GM19099 (cell line): ENCODE results near the gene CDC42BPA.

ENCODE experiments used
- POLR2A ChIP-seq: IDR thresholded peaks from 3 replicates; pipeline ENCODE4 v1.6.1; 2011; ENCODE audit warnings: low read depth; ENCODE audit not compliant: insufficient read length; ENCODE audit errors: extremely low read depth

The CDC42BPA gene, protein sequence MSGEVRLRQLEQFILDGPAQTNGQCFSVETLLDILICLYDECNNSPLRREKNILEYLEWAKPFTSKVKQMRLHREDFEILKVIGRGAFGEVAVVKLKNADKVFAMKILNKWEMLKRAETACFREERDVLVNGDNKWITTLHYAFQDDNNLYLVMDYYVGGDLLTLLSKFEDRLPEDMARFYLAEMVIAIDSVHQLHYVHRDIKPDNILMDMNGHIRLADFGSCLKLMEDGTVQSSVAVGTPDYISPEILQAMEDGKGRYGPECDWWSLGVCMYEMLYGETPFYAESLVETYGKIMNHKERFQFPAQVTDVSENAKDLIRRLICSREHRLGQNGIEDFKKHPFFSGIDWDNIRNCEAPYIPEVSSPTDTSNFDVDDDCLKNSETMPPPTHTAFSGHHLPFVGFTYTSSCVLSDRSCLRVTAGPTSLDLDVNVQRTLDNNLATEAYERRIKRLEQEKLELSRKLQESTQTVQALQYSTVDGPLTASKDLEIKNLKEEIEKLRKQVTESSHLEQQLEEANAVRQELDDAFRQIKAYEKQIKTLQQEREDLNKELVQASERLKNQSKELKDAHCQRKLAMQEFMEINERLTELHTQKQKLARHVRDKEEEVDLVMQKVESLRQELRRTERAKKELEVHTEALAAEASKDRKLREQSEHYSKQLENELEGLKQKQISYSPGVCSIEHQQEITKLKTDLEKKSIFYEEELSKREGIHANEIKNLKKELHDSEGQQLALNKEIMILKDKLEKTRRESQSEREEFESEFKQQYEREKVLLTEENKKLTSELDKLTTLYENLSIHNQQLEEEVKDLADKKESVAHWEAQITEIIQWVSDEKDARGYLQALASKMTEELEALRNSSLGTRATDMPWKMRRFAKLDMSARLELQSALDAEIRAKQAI (N-terminal part only)

DNA sequence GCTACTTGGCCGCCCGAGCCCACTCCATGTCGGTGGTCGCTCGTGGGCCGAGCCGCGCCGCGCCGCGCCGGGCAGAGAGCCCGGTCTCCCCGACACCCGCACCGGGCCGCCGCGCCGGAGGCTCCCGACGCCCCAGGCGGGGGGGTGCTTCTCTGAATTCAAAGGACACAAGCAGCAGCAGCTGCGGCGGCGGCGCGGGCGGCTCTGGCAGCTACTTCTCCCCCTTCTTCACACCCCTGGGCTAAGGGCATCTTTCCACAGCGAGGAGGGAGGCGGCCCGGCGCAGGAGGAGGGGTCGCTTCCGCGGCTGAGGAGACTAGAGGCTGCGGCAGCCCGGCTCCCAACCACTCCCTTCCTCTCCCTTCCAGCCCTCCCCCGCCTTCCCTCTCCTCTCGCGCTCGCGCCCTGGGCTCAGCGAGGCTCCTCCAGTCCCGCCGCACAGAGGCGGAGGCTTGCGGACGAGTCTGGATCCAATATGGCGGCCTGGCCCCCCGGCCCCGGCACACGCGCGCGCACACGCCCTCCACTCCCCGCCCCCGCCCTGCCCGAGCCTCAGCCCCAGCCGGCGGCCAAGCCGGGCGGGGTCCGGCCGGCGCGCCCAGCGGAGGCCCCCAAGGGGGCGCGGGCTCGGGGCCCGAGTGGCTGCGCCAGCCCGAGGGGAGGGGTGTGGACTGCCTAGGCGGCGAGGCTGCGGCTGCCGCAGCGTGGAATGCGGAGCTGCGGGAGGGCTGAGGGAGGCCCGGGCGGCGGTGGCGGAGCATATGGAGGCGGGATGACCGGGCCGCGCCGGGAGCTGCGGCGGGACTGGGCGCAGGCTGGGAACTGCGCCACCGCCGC lies at the start of gene CDC42BPA:
TSS of gene CDC42BPA (minus strand) at position 477 of the 837 bp plus-strand sequence. CDS start 1,310 bp downstream, outside the sequence.
- peak; percentile 25 for TF ChIP-seq POLR2A

DNA sequence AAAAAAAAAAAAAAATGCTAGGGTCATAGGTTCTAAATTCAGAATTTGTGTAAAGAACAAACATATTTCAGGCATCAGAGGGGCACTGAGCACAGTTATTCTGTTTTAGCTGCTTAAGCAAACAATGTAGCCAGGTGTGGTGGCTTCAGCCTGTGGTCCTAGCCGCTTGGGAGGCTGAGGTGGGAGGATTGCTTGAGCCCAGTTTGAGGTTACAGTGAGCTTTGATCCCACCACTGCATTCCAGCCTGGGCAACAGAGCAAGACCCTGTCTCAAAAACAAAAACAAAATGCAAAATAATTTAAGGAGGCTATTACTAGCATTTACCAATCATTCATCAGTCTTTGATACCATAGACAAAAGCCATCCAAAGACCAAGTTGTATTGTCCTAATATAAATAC lies 49.7 kb upstream of the CDC42BPA start:
- no peak for TF ChIP-seq POLR2A

DNA sequence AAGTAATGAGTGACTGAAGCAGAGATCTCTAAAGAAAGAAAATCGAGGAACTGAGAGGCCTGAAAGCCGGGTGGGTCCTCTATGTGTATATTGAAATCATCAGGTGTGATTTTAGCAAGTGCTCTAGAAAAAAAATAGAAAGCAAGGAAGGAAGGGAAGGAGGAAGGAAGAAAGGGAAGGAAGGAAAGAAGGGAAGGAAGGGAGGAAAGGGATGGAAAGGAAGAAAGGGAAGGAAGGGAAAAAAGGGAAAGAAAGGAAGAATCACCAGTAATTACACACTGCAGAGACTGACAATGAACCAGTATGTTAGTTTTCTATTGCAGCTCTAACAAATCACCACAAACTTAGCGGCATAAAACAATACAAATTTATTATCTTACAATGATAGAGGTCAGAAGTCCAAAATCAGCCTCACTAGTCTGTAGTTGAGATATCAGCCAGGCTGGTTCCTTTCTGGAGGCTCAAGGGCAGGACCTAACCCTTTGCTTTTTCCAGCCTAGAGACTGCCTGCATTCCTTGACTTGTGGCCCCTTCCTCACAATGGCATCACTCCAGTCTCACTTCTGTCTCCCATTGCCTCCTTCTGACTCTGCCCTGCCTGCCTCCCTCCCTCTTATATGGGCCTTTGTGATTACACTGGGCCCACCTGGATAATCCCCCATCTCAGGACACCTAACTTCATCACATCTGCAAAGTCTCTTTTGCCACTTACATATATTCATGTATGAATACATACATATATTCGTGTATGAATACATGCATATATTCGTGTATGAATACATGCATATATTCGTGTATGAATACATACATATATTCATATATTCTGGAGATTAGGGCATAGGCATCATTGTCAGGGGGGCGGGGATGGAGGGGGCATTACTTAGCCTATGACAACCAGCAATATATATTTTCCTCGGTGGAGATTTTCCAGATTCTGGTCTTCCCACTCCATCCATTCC lies 47.5 kb upstream of the CDC42BPA start:
- no peak for TF ChIP-seq POLR2A

DNA sequence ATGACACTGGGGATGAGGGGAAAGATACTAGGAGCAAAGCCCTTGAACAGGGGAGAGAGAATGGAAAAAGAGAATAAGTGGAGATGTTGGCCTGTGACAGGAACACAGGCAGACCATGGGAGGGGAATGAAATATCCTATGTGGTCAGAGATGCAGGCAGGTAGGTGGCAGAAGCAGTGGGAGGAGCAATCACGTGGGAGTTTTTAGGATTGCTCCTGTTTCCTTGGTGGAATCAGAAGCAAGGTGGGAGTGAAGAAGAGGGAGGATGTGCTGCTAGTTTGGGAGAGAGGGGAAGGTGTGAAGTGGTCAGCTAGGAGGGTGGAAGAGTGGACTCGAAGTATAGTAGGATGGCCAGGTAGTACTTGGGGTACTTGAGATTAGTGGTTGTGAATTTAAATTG lies 46.4 kb upstream of the CDC42BPA start:
- TF ChIP-seq POLR2A, result no peak

DNA sequence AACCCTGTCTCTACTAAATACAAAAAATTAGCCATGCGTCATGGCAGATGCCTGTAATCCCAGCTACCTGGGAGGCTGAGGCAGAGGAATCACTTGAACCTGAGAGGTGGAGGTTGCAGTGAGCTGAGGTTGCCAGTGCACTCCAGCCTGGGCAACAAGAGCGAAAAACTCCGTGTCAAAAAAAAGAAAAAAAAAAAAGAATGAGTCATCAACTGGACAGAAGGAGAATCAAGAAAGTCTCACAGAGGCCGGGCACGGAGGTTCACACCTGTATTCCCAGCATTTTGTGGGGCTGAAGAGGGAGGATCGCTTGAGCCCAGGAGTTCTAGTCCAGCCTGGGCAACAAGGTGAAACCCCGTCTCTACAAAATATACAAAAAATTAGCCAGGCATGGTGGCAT lies 45.5 kb upstream of the CDC42BPA start:
- TF ChIP-seq POLR2A, result no peak

DNA sequence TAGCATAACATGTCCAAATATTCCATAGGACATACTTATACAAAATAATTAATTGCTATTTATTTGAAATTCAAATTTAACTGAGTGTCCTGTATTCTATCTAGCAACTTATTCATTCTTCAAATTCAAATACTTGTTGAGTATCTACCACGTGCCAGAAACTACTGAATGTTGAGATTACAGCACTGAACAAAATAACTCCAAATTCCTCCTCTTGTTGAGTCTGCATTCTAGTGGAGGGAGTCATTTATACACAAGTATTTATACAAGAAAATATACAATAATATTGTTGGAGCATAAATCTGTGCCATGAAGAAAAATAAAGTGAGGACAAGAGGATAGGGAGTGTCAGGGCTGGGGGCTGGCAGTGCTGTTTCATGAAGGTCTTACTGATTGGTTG lies 43.7 kb upstream of the CDC42BPA start:
- no peak for TF ChIP-seq POLR2A

DNA sequence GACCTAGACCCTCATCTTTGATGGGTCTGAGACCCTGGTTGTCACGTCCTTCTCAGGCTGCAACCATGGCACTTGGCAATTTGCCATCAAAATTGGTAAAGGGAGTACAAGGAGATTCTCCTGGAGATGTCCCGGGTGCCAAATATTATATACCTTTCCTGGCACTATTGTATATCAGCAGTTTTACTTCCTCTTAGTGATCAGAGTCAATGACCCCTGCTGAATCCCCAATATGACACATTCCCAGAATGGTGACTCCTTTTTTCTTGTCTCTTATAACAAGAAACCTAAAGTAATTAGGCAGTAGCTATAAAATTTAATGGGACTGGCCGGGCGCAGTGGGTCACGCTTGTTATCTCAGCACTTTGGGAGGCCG lies 39.6 kb upstream of the CDC42BPA start:
- no peak for TF ChIP-seq POLR2A

DNA sequence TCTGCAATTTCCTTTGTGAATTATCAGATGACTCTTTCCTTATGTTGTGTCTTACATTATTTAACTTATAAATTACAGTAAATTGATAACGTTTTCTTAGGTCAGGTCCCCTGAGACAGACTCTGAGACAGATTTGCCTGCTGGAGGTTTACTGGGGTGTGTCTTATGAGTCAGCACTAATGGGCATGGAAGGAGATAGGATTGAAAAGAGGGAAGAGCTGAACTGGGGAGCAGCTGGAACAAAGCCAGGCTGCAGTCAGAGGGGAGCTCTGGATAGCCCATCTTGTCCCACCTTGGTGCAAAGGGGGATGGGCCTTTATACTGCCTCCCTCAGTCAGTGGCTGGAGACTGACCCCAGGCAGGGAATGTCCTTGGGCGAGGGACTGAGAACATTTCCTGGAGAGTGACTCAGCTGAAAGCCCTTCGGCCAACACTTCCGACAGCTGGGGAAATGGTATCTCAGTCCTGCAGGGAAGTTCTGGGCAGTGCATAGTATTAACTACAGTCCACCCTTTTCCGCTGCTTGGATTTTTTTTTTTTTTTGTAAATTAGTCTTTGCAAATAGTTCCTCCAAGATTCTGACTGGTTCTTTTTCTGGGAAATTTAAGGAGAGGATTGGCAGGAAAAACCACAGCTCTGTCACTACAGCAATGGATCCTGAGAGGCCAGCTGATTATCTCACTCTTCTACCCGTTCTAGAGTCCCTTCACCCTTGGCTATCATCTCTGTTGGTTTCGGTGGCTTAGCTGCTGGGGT lies 39.1 kb upstream of the CDC42BPA start:
- no peak for TF ChIP-seq POLR2A

DNA sequence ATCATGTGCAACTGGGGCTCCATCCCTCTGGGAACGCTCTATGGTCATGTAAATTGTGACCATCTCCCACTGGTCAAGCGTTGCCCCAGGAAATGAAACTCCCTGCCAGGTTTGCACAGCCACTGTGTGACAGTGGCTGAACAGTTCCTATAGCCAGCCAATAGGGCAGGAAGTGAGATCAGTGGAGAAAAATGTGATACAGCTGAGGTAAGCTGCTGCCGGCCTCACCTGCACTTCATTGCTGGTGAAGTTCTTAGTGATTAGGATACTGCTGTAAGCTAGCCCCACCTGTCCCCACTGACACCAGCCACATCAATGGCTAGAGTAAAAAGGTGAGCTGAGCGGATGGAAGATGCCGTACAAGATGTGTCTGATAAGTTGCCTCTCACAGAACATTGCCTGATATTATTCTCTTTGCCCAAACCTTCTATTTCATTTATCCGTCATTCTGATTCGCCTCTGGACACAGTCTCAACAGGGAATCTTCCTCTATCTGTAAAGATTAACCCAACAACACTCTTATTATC lies 38.4 kb upstream of the CDC42BPA start:
- TF ChIP-seq POLR2A, result no peak

DNA sequence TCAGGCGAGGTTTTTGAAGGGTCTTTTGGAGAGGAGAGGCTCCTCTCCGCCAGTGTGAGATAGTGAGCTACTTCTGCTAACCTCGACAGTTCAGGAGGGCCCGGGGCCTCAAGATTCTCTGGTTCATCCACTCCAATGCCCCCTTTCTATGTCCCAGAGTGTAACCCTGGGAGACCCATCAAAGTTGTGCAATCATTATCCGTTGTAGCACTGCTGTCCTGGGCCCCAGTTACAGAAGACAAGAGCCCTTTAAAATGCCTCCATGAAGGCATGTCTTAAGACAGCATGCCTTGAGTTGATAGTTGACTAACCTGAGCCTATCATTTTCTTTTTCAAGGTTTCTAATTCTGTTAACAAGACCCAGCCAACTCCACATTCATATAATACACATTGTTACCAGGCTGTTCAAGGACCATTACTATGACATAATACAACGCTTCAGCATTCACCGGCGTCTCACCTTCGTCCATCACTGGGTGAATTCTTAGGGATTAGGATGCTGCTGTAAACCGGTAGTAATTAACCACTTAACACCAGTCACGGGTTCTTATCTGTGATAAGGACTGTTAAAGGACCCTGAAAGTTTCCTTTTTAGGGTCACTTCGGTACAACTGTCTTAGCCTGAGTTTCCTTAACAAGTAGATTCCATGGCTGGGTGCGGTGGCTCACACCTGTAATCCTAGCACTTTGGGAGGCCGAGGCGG lies 37.4 kb upstream of the CDC42BPA start:
- no peak for TF ChIP-seq POLR2A

DNA sequence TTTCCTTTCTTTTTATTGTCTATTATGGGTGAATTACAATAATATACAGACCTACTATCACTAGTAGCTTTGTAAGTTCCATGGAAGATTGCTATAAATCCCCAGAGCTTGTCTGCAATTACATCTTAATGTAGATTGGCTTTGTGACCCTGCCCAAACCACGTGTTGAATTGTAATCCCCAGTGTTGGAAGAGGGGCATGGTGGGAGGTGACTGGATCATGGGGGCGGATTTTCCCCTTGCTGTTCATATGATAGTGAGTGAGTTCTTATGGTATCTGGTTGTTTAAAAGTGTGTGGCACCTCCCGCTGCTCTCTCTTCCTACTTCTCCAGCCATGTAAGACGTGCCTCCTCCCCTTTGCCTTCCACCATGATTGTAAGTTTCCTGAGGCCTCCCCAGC lies 34.9 kb upstream of the CDC42BPA start:
- no peak for TF ChIP-seq POLR2A

DNA sequence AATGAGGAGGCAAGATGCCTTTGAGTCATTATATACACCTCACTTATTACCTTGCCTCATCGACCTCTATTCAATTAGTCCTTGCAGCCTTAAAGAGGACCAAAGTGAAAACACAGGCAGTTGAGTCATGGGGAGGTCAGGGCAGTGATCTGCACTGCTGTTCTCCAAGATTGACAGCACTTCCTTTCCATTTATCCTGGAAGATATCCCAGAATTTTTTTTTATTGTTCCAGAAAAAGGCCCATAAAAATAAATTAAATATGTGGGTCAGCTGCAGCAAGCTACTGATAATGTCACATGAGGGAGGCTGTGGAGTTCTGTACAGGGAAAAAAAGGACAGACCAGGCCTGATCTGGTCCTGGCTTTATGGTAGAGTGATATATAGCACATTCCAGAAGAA lies 33.2 kb upstream of the CDC42BPA start:
- no peak for TF ChIP-seq POLR2A

DNA sequence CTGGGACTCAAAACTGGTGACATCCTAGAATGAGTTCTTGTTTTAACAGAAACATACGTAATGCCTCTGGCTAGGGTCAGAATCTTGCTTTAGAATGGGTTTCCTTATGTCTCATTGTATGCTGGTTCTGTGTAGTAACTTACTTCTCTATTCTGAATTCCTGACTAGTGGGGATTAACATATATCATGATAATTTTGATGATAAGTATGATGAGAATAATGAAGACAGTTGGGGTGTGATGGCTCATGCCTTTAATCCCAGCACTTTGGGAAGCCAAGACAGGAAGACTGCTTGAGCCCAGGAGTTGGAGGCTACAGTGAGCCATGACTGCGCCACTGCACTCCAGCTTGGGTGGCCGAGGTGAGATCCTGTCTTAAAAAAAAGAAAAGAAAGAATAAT lies 31.7 kb upstream of the CDC42BPA start:
- TF ChIP-seq POLR2A, result no peak
